ENCODE measurements around the gene PGPEP1.

GRCh38 chr19:18291590-18292461 is 48.6 kb upstream of the PGPEP1 start:
- peak; percentile 64; the same call in 1 of the 2 replicates for TF ChIP-seq SIN3A (IDR thresholded peaks at IDR 0.05; ENCODE audit: borderline replicate concordance, insufficient read depth, low read length)
- peak; percentile 19; the same call in 1 of the 2 replicates for TF ChIP-seq POLR2AphosphoS5 (IDR thresholded peaks at IDR 0.05; ENCODE audit: low read depth, low read length)
- peak; percentile 21; the same call in 1 of the 2 replicates for TF ChIP-seq TAF1 (IDR thresholded peaks at IDR 0.05; ENCODE audit: borderline replicate concordance, insufficient read depth, low read length)
- TF ChIP-seq REST (IDR thresholded peaks at IDR 0.05; ENCODE audit: insufficient read depth in 1 of 2, low read depth in 2 of 2, low read length in 2 of 2), result peak in 1 of 2 experiments; percentile 24; a peak in 1 of 4 replicates

Measured in PFSK-1 (cell line).